Prostate gland (tissue), 2 donors: Measurements from ENCODE around the gene SSBP3.

Source experiments
- POLR2A ChIP-seq: fragments of 450-650 bp; IDR thresholded peaks from one replicate; pipeline ENCODE4 v1.6.1; 2016; ENCODE audit warnings: antibody characterized with exemption, mild to moderate bottlenecking
- POLR2AphosphoS5 ChIP-seq: sonication (generic); formaldehyde crosslinking; IDR thresholded peaks from one replicate; pipeline ENCODE4 v1.6.1; 2017; ENCODE audit warnings: antibody characterized with exemption
- TF ChIP-seq, protein P1 (sequence below), 4 experiments: fragments of 200-600 bp in 2 of 4; fragments of 450-650 bp in 2 of 4; sonication (generic) in 2 of 4; IDR thresholded peaks; 1 replicate in 3 of 4; 2 replicates in 1 of 4; pipeline ENCODE4 v1.5.1; 2016 to 2019; ENCODE audit warnings: antibody characterized with exemption in 4 of 4, mild to moderate bottlenecking in 2 of 4, moderate library complexity in 2 of 4

DNA sequence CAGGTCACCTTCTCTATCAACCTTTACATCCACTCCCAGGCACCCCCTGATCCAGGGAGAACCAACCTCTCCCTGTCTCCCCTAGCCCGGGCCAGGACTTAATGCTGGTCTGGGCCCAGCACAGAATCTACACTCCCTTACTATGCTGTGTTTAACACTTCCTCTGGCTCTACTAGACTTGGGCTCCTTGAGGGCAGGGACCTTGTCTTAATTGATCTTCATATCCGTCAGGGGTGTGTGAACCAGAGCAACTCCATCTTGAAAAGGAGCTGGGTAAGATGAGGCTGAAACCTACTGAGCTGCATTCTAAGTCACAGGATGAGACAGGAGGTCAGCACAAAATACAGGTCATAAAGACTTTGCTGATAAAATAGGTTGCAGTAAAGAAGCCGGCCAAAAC lies 98.9 kb downstream of the SSBP3 start:
- TF ChIP-seq, protein P1, sequence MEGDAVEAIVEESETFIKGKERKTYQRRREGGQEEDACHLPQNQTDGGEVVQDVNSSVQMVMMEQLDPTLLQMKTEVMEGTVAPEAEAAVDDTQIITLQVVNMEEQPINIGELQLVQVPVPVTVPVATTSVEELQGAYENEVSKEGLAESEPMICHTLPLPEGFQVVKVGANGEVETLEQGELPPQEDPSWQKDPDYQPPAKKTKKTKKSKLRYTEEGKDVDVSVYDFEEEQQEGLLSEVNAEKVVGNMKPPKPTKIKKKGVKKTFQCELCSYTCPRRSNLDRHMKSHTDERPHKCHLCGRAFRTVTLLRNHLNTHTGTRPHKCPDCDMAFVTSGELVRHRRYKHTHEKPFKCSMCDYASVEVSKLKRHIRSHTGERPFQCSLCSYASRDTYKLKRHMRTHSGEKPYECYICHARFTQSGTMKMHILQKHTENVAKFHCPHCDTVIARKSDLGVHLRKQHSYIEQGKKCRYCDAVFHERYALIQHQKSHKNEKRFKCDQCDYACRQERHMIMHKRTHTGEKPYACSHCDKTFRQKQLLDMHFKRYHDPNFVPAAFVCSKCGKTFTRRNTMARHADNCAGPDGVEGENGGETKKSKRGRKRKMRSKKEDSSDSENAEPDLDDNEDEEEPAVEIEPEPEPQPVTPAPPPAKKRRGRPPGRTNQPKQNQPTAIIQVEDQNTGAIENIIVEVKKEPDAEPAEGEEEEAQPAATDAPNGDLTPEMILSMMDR (IDR thresholded peaks at IDR 0.05), result no peak
- TF ChIP-seq POLR2A, result no peak
- TF ChIP-seq POLR2AphosphoS5, result no peak
